ENCODE results near the gene MAN1A1. TPM values are rescaled to one million over a fixed set of nuclear protein-coding genes. Genes with fewer than 3 reads are reported as not detected.

The MAN1A1 gene
- total and polyA plus RNA-seq, 2 of the 8 experiments (the other 6 are each of a cell fraction or from before 2014, with no cell fraction given): 1.8 to 5.4 TPM

DNA sequence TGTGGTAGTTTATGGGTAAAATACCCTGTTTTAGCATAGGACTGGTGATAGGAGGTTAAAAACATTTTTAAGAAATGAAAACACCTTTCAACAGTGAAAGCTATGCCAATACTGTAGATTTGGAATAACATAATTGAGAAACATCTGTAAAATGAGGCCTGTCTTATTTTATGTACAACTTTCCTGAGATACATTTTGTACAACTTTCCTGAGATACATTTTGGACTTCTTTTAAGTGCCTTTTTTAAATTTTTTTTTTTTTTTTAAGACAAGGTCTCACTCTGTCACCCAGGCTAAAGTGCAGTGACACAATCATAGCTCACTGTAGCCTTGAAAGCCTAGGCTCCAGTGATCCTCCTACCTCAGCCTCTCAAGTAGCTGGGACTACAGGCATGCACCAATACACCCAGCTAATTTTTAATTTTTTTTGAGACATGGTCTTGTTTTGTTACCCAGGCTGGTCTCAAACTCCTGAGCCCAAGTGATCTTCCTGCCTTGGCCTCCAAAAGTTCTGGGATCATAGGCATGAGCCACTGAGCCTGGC, 84.6 kb downstream of the MAN1A1 start (continued):
- TF ChIP-seq HDAC6 (IDR thresholded peaks at IDR 0.05; ENCODE audit: low read depth, low read length) (no peak), JUND (IDR thresholded peaks at IDR 0.05; ENCODE audit: low read length) (no peak)
